Measurements from ENCODE around the gene NAA16.
A peak's percentile ranks its signal among the peaks of the same experiment; 100 is the strongest.
"Not testable (repeated sequence)": the region's sequence is repeated elsewhere in the genome, so short reads cannot be mapped to it uniquely, and the experiment has no call there.

Gene NAA16

DNA sequence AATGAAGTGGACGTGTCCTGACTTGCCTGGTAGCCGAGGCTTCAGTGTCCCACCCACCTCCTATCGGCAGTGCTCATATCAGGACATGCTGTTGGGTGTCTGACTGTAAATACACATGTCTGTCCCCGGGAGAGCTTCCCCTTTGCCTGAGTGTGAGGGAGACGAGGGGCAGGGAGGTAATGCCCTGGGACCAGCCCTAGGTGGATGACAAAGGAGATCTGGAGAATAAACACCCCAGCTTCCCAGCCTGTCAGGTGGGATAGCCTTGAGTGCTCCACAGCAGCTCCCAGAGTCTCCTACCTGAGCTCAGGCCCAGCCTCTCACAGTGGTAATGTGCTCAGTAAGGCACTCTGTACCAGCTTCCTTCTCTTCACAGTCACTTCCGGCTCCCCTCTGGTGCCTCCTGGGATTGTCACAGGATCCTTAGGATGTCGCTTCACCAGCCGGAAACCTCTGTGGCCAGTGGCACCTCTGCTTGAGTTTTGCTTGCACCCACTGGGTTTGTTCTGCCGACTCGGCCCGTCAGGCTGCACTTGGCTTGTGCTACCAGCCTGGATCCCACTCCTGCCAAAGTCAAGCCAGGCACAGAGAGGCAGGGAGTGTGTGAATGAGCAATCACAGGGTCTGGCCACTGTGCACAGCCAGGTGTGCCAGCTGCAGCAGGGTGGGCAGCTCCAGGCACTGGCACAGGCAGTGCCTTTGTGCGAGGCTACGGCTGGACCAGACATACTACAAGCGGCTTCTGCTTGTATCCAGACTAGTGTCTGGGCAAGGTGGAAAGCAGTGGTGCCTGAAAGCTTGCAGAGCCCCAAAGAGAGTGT, 91.8 kb downstream of the NAA16 start:
- Mint-ChIP-seq H3K4me1 (no peaks in the 10 kb centered on the region), H3K4me3 (no peak overlapping the region), H3K9me3 (no peaks in the 10 kb centered on the region), H3K36me3 (ENCODE audit: low read depth) (no peaks in the 10 kb centered on the region), H3K27me3 (no peaks in the 10 kb centered on the region), H3K27ac (no peak overlapping the region)
- DNase-seq (no peak), ATAC-seq (peak; percentile 24)

- no peaks in the 10 kb centered on the region for H3K9me3 Mint-ChIP-seq
- no peaks in the 10 kb centered on the region for H3K4me1 Mint-ChIP-seq
- no peaks in the 10 kb centered on the region for H3K27me3 Mint-ChIP-seq
- DNase-seq, result no peak
- no peak for ATAC-seq
- no peaks in the 10 kb centered on the region for H3K36me3 Mint-ChIP-seq (ENCODE audit: low read depth)
- H3K27ac Mint-ChIP-seq, result no peak overlapping the region
- no peak overlapping the region for H3K4me3 Mint-ChIP-seq
Measured at GRCh38 chr13:41403983-41404382, 92.9 kb downstream of the NAA16 start.

- H3K4me1 Mint-ChIP-seq, result no peaks in the 10 kb centered on the region
- H3K9me3 Mint-ChIP-seq, result no peaks in the 10 kb centered on the region
- no peaks in the 10 kb centered on the region for H3K36me3 Mint-ChIP-seq (ENCODE audit: low read depth)
- DNase-seq (no peak), ATAC-seq (no peak)
- H3K27ac Mint-ChIP-seq, result no peak overlapping the region
- no peak overlapping the region for H3K4me3 Mint-ChIP-seq
- no peaks in the 10 kb centered on the region for H3K27me3 Mint-ChIP-seq
Measured at GRCh38 chr13:41405367-41405766, 94.3 kb downstream of the NAA16 start.

DNA sequence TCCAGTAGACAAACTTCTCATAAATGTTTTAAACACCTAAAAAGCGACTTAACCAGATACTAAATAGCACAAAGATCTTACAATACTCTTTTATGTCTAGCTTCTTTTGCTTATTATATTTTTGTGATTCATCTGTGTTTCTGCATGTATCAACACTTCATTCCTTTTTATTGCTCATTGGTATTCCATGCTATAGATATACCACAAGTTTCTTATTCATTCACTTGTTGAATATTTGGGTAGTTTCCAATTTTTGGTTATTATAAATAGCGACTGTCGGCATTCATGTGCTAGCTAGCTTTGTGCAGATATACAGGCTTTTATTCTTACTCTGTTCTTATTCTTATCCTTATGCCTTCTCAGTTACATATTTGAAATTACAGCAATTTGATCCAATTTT, 96.3 kb downstream of the NAA16 start:
- ATAC-seq (no peak), DNase-seq (no peak)
- Mint-ChIP-seq H3K27ac (no peak overlapping the region), H3K4me3 (no peak overlapping the region), H3K36me3 (ENCODE audit: low read depth) (no peaks in the 10 kb centered on the region), H3K4me1 (no peaks in the 10 kb centered on the region), H3K27me3 (no peaks in the 10 kb centered on the region), H3K9me3 (no peaks in the 10 kb centered on the region)

GRCh38 chr13:41408121-41408520, 97.1 kb downstream of the NAA16 start:
- no peak overlapping the region for H3K27ac Mint-ChIP-seq

GRCh38 chr13:41408746-41409145, 97.7 kb downstream of the NAA16 start:
- ATAC-seq, result no peak
- Mint-ChIP-seq H3K36me3 (ENCODE audit: low read depth) (no peaks in the 10 kb centered on the region), H3K4me3 (no peak overlapping the region), H3K27me3 (no peaks in the 10 kb centered on the region), H3K9me3 (no peaks in the 10 kb centered on the region), H3K27ac (no peak overlapping the region), H3K4me1 (no peaks in the 10 kb centered on the region)
- DNase-seq, result no peak

More at GRCh38 chr13:41408121-41408520, 97.1 kb downstream of the NAA16 start:
- Mint-ChIP-seq H3K9me3 (no peaks in the 10 kb centered on the region), H3K4me3 (no peak overlapping the region), H3K4me1 (no peaks in the 10 kb centered on the region), H3K36me3 (ENCODE audit: low read depth) (no peaks in the 10 kb centered on the region), H3K27me3 (no peaks in the 10 kb centered on the region)
- ATAC-seq (no peak), DNase-seq (no peak)

DNA sequence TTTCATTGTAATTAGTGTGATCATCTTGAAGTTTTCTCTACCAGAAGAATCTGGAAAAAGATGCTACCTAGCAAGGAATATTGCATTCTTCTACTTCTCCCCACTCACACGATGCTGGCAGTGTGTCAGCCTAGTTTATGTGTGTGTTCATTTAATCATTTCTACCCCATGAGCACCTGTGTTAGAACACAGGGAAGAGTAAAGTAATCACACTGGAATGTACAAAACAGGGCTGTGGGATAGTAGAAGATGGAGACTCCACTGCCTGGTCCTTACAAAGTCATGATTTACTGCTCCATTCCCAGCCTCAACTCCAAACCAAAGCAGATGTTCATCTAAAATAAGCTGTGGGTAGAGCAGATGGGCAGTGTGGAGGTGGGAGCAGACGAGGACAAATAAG, 98.5 kb downstream of the NAA16 start:
- no peak for ATAC-seq

GRCh38 chr13:41411060-41411459, 100.0 kb downstream of the NAA16 start:
- Mint-ChIP-seq H3K9me3 (no peaks in the 10 kb centered on the region), H3K27ac (no peak overlapping the region), H3K36me3 (ENCODE audit: low read depth) (no peaks in the 10 kb centered on the region), H3K4me3 (no peak overlapping the region), H3K4me1 (no peaks in the 10 kb centered on the region), H3K27me3 (no peaks in the 10 kb centered on the region)
- no peak for DNase-seq
- ATAC-seq, result no peak

More for the DNA sequence above, 98.5 kb downstream of the NAA16 start:
- no peak overlapping the region for H3K4me3 Mint-ChIP-seq
- H3K9me3 Mint-ChIP-seq, result no peaks in the 10 kb centered on the region
- H3K27me3 Mint-ChIP-seq, result no peaks in the 10 kb centered on the region
- H3K27ac Mint-ChIP-seq, result no peak overlapping the region
- no peaks in the 10 kb centered on the region for H3K4me1 Mint-ChIP-seq
- no peaks in the 10 kb centered on the region for H3K36me3 Mint-ChIP-seq (ENCODE audit: low read depth)
- no peak for DNase-seq

- H3K27ac Mint-ChIP-seq, result no peak overlapping the region
- peak; percentile 46 for ATAC-seq
- no peak overlapping the region for H3K4me3 Mint-ChIP-seq
- no peaks in the 10 kb centered on the region for H3K9me3 Mint-ChIP-seq
- no peaks in the 10 kb centered on the region for H3K27me3 Mint-ChIP-seq
- DNase-seq, result no peak
- H3K4me1 Mint-ChIP-seq, result no peaks in the 10 kb centered on the region
- no peaks in the 10 kb centered on the region for H3K36me3 Mint-ChIP-seq (ENCODE audit: low read depth)
Measured at GRCh38 chr13:41411522-41411921, 100.5 kb downstream of the NAA16 start.

DNA sequence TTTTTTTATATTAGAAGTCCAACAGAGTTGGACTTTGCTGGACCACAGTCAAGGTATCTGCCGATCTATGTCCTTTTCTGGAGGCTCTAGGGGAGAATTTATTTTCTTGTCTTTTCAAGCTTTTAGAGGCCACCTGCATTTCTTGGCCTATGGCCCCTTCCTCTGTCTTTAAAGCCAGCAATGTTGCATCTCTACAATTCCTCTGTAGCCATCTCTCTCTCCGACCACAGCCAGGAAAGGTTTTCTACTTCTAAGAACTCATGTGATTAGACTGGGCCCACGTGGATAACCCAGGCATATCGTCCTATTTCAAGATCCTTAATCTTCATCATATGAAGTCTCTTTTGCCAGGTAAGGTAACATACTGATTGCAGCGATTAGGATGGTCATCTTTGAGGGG, 102.8 kb downstream of the NAA16 start:
- no peaks in the 10 kb centered on the region for H3K9me3 Mint-ChIP-seq

GRCh38 chr13:41416276-41416675, 105.2 kb downstream of the NAA16 start:
- H3K4me1 Mint-ChIP-seq, result no peaks in the 10 kb centered on the region
- no peaks in the 10 kb centered on the region for H3K27me3 Mint-ChIP-seq
- ATAC-seq (no peak), DNase-seq (no peak)
- no peak overlapping the region for H3K4me3 Mint-ChIP-seq
- H3K36me3 Mint-ChIP-seq (ENCODE audit: low read depth), result no peaks in the 10 kb centered on the region
- no peaks in the 10 kb centered on the region for H3K9me3 Mint-ChIP-seq
- H3K27ac Mint-ChIP-seq, result no peak overlapping the region

More for the DNA sequence above, 102.8 kb downstream of the NAA16 start:
- H3K4me1 Mint-ChIP-seq, result no peaks in the 10 kb centered on the region
- no peak overlapping the region for H3K4me3 Mint-ChIP-seq
- no peak for ATAC-seq
- H3K36me3 Mint-ChIP-seq (ENCODE audit: low read depth), result no peaks in the 10 kb centered on the region
- no peak for DNase-seq
- H3K27ac Mint-ChIP-seq, result no peak overlapping the region
- no peaks in the 10 kb centered on the region for H3K27me3 Mint-ChIP-seq

DNA sequence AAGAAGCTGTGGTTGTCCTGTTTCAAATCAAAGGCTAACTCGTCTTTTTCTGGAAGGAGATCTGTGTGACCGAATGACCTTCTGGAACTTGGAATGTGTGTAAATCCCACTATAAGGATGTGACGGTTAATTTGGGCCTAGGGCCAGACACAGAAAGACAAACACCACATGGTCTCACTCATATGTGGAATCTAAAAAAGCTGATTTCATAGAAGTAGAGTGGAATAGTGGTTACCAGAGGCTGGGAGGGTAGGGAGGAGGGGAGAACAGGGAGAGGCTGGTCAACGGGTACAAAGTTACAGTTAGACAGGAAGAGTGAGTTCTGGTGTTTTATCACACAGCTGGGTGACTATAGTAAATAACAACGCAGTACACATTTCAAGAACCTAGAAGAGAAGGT, 107.0 kb downstream of the NAA16 start:
- no peaks in the 10 kb centered on the region for H3K27me3 Mint-ChIP-seq
- DNase-seq, result no peak

DNA sequence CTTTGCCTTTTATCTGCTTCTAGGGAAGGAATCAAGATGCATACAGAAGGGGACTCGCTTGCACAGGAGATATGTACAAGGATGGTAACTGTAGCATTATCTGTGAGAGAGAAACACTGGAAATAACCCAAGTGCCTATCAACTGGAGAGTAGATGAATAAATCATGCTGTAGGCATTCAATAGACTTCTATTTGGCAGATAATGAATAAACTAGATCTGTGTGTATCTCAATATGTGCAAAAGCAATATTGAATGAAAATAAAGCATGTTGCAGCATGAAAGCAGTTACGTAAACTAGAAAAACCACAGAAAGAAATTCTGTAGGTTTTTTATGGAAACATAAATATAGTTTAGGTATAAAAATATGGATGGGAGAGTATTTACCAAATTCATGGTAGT, 107.7 kb downstream of the NAA16 start:
- Mint-ChIP-seq H3K9me3 (no peaks in the 10 kb centered on the region), H3K36me3 (ENCODE audit: low read depth) (no peaks in the 10 kb centered on the region), H3K4me1 (no peaks in the 10 kb centered on the region), H3K27me3 (no peaks in the 10 kb centered on the region), H3K27ac (no peak overlapping the region), H3K4me3 (no peak overlapping the region)
- ATAC-seq (no peak), DNase-seq (no peak)

More for the DNA sequence above, 107.0 kb downstream of the NAA16 start:
- H3K4me3 Mint-ChIP-seq, result no peak overlapping the region
- H3K36me3 Mint-ChIP-seq (ENCODE audit: low read depth), result no peaks in the 10 kb centered on the region
- ATAC-seq, result no peak
- H3K27ac Mint-ChIP-seq, result no peak overlapping the region
- no peaks in the 10 kb centered on the region for H3K9me3 Mint-ChIP-seq
- H3K4me1 Mint-ChIP-seq, result no peaks in the 10 kb centered on the region

- no peak overlapping the region for H3K27ac Mint-ChIP-seq
- H3K4me1 Mint-ChIP-seq, result no peaks in the 10 kb centered on the region
- no peak overlapping the region for H3K4me3 Mint-ChIP-seq
- DNase-seq (no peak), ATAC-seq (no peak)
- H3K36me3 Mint-ChIP-seq (ENCODE audit: low read depth), result no peaks in the 10 kb centered on the region
- H3K9me3 Mint-ChIP-seq, result no peaks in the 10 kb centered on the region
- no peaks in the 10 kb centered on the region for H3K27me3 Mint-ChIP-seq
Measured at GRCh38 chr13:41419206-41419605, 108.1 kb downstream of the NAA16 start.

DNA sequence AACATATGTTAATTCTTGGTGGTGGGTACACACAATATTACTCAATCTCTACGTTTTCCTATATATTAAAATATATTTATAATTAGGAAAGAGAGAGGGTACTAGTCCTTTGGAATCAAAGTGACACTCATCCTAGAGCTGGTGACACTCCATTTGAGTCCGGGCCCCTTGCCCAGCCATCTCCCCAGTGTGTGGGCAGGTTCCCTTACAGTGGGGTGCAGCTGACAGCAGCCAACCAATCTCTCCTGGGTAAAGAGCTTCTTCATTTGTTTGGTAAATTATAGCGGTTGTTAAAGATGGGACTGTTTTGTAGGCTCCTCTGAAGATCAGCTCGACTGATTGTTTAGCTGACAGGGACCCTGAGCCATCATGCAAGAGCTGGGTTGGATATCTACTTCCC, 109.1 kb downstream of the NAA16 start:
- no peaks in the 10 kb centered on the region for H3K36me3 Mint-ChIP-seq (ENCODE audit: low read depth)
- H3K4me1 Mint-ChIP-seq, result no peaks in the 10 kb centered on the region
- no peak overlapping the region for H3K4me3 Mint-ChIP-seq
- H3K27me3 Mint-ChIP-seq, result no peaks in the 10 kb centered on the region
- DNase-seq (no peak), ATAC-seq (no peak)
- H3K9me3 Mint-ChIP-seq, result no peaks in the 10 kb centered on the region
- H3K27ac Mint-ChIP-seq, result no peak overlapping the region

- H3K9me3 Mint-ChIP-seq; H3K36me3 Mint-ChIP-seq (ENCODE audit: low read depth); H3K4me1 Mint-ChIP-seq; H3K27ac Mint-ChIP-seq; ATAC-seq; H3K27me3 Mint-ChIP-seq; H3K4me3 Mint-ChIP-seq; DNase-seq: not testable (repeated sequence)
Measured at GRCh38 chr13:41421330-41421729, 110.3 kb downstream of the NAA16 start.

All from activated naive CD8-positive, alpha-beta T cell treated with anti-CD3 and anti-CD28 coated beads, Interleukin-2, amount 50 U/mL, for 24 hours (primary cell).